Measurements from ENCODE around the gene GAP43.
"Not testable (repeated sequence)": the region's sequence is repeated elsewhere in the genome, so short reads cannot be mapped to it uniquely, and the experiment has no call there.

The GAP43 gene

GRCh38 chr3:115712871-115713270 is 89.6 kb downstream of the GAP43 start:
- no peak for DNase-seq
- Mint-ChIP-seq H3K9me3 (no peaks in the 10 kb centered on the region), H3K27ac (no peak overlapping the region), H3K27me3 (peaks cover 14% of the 10 kb centered on the region), H3K4me1 (ENCODE audit: low read depth) (no peaks in the 10 kb centered on the region), H3K4me3 (no peak overlapping the region), H3K36me3 (ENCODE audit: low read depth) (no peaks in the 10 kb centered on the region)

- Mint-ChIP-seq H3K36me3 (ENCODE audit: low read depth) (no peaks in the 10 kb centered on the region), H3K27ac (no peak overlapping the region), H3K4me1 (ENCODE audit: low read depth) (no peaks in the 10 kb centered on the region), H3K9me3 (no peaks in the 10 kb centered on the region), H3K27me3 (peaks cover 14% of the 10 kb centered on the region), H3K4me3 (no peak overlapping the region)
- no peak for DNase-seq
These were observed 90.0 kb downstream of the GAP43 start for GRCh38 chr3:115713284-115713683.

GRCh38 chr3:115715241-115715745 is 92.0 kb downstream of the GAP43 start:
- Mint-ChIP-seq H3K4me1 (ENCODE audit: low read depth) (no peaks in the 10 kb centered on the region), H3K9me3 (no peaks in the 10 kb centered on the region), H3K4me3 (no peak overlapping the region), H3K27me3 (peaks cover 17% of the 10 kb centered on the region), H3K27ac (no peak overlapping the region), H3K36me3 (ENCODE audit: low read depth) (no peaks in the 10 kb centered on the region)
- no peak for DNase-seq

- no peak overlapping the region for H3K4me3 Mint-ChIP-seq
- no peaks in the 10 kb centered on the region for H3K36me3 Mint-ChIP-seq (ENCODE audit: low read depth)
- no peak for DNase-seq
- no peaks in the 10 kb centered on the region for H3K4me1 Mint-ChIP-seq (ENCODE audit: low read depth)
- H3K27ac Mint-ChIP-seq: no peak overlapping the region
- no peaks in the 10 kb centered on the region for H3K9me3 Mint-ChIP-seq
- peaks cover 23% of the 10 kb centered on the region for H3K27me3 Mint-ChIP-seq
These were observed 97.7 kb downstream of the GAP43 start for GRCh38 chr3:115720983-115721382.

- no peaks in the 10 kb centered on the region for H3K9me3 Mint-ChIP-seq
- peaks cover 8% of the 10 kb centered on the region for H3K27me3 Mint-ChIP-seq
- H3K36me3 Mint-ChIP-seq (ENCODE audit: low read depth): no peaks in the 10 kb centered on the region
- DNase-seq: no peak
- no peak overlapping the region for H3K27ac Mint-ChIP-seq
- no peak overlapping the region for H3K4me3 Mint-ChIP-seq
- peaks cover 2% of the 10 kb centered on the region for H3K4me1 Mint-ChIP-seq (ENCODE audit: low read depth)
These were observed 102.5 kb downstream of the GAP43 start for GRCh38 chr3:115725800-115726199.

- H3K27me3 Mint-ChIP-seq: peaks cover 4% of the 10 kb centered on the region
- no peak overlapping the region for H3K27ac Mint-ChIP-seq
- peaks cover 2% of the 10 kb centered on the region for H3K4me1 Mint-ChIP-seq (ENCODE audit: low read depth)
- no peaks in the 10 kb centered on the region for H3K9me3 Mint-ChIP-seq
- no peak for DNase-seq
- H3K36me3 Mint-ChIP-seq (ENCODE audit: low read depth): no peaks in the 10 kb centered on the region
- H3K4me3 Mint-ChIP-seq: no peak overlapping the region
These were observed 103.8 kb downstream of the GAP43 start for GRCh38 chr3:115727135-115727534.

GRCh38 chr3:115728013-115728412 is 104.7 kb downstream of the GAP43 start:
- Mint-ChIP-seq H3K4me1 (ENCODE audit: low read depth) (peaks cover 2% of the 10 kb centered on the region), H3K9me3 (no peaks in the 10 kb centered on the region), H3K27me3 (peaks cover 4% of the 10 kb centered on the region), H3K27ac (no peak overlapping the region), H3K36me3 (ENCODE audit: low read depth) (no peaks in the 10 kb centered on the region), H3K4me3 (no peak overlapping the region)
- DNase-seq: no peak

DNA sequence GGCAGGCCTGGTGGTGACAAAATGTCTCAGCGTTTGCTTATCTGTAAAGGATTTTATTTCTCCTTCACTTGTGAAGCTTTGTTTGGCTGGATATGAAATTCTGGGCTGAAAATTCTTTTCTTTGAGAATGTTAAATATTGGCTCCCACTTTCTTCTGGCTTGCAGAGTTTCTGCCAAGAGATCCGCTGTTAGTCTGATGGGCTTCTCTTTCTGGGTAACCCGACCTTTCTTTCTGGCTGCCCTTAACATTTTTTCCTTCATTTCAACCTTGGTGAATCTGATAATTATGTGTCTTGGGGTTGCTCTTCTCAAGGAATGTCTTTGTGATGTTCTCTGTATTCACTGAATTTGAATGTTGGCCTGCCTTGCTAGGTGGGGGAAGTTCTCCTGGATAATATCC is 113.0 kb downstream of the GAP43 start:
- DNase-seq; H3K4me1 Mint-ChIP-seq (ENCODE audit: low read depth); H3K9me3 Mint-ChIP-seq; H3K4me3 Mint-ChIP-seq; H3K36me3 Mint-ChIP-seq (ENCODE audit: low read depth); H3K27ac Mint-ChIP-seq: not testable (repeated sequence)
- peaks cover 26% of the 10 kb centered on the region for H3K27me3 Mint-ChIP-seq

DNA sequence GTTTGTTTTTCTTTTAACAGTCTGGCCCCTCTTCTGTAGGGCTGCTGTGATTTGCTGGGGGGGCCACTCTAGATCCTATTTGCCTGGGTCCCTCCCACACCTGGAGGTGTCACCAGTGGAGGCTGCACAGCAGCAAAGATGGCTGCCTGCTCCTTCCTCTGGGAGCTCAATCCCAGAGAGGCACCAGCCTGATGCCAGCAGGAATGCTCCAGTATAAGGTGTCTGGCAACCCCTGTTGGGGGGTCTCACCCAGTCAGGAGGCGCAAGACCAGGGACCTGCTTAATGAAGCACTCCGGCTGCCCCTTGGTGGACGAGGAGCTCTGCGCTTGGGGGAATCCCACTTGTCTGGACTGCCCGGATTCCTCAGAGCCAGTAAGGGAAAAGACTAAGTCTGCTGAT is 118.3 kb downstream of the GAP43 start:
- Mint-ChIP-seq H3K4me3 (no peak overlapping the region), H3K27ac (no peak overlapping the region), H3K36me3 (ENCODE audit: low read depth) (no peaks in the 10 kb centered on the region), H3K27me3 (peaks cover 51% of the 10 kb centered on the region), H3K9me3 (peaks cover 9% of the 10 kb centered on the region), H3K4me1 (ENCODE audit: low read depth) (no peaks in the 10 kb centered on the region)
- no peak for DNase-seq

DNA sequence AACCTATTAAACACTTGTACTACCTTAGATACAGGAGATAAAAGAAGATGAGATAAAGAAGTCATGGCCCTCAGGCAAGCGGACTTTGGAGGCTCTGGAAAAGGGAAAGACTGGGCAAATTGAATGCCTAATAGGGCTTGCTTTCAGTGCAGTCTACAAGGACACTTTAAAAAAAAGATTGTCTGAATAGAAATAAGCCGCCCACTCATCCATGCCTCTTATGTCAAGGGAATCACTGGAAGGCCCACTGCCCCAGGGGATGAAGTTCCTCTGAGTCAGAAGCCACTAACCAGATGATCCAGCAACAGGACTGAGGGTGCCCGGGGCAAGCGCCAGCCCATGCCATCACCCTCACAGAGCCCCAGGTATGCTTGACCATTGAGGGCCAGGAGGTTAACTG is 121.2 kb downstream of the GAP43 start:
- not testable (repeated sequence) for H3K4me3 Mint-ChIP-seq; H3K9me3 Mint-ChIP-seq; DNase-seq; H3K4me1 Mint-ChIP-seq (ENCODE audit: low read depth); H3K27ac Mint-ChIP-seq; H3K36me3 Mint-ChIP-seq (ENCODE audit: low read depth)
- peaks cover 56% of the 10 kb centered on the region for H3K27me3 Mint-ChIP-seq

GRCh38 chr3:115752978-115753377 is 129.7 kb downstream of the GAP43 start:
- H3K4me1 Mint-ChIP-seq (ENCODE audit: low read depth); H3K27ac Mint-ChIP-seq; H3K36me3 Mint-ChIP-seq (ENCODE audit: low read depth); H3K9me3 Mint-ChIP-seq; H3K4me3 Mint-ChIP-seq; DNase-seq: not testable (repeated sequence)
- H3K27me3 Mint-ChIP-seq: peaks cover 36% of the 10 kb centered on the region

DNA sequence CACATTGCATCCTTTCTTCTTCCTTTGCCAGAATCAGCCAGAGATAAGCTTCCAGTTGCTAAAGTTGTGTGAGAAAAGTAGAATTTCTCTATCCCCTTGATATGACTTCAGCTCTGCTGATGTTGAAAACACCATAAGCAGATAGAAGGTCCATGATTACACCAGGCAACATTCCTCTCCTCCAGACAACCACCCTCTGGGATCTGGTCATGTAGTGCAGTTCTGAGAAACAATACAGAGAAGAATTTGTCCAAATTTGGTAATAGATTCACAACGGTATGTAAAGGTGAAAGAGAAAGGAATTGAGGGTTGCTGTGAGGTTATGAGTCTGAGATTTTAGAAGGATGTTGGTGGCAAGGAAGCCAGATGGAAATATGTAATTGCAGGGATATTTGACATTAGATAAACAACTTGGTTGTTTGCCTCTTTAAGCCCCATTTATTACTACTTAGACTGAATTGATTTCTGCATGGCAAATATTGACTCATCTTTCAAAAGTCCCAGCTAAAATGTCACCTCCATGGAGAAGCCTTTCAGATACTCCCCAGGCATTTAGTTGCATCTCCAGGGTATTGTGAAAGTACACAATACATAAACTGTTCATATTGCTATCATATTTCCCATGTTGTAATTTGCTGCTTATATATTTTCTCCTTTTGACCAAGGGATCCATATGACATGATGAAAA is 134.9 kb downstream of the GAP43 start:
- H3K9me3 Mint-ChIP-seq: no peaks in the 10 kb centered on the region
- H3K36me3 Mint-ChIP-seq (ENCODE audit: low read depth): no peaks in the 10 kb centered on the region
- no peak overlapping the region for H3K4me3 Mint-ChIP-seq
- peaks cover 8% of the 10 kb centered on the region for H3K27me3 Mint-ChIP-seq
- H3K27ac Mint-ChIP-seq: no peak overlapping the region
- H3K4me1 Mint-ChIP-seq (ENCODE audit: low read depth): no peaks in the 10 kb centered on the region
- no peak for DNase-seq

GRCh38 chr3:115760716-115761115 is 137.4 kb downstream of the GAP43 start:
- no peaks in the 10 kb centered on the region for H3K36me3 Mint-ChIP-seq (ENCODE audit: low read depth)
- no peaks in the 10 kb centered on the region for H3K9me3 Mint-ChIP-seq
- peaks cover 6% of the 10 kb centered on the region for H3K27me3 Mint-ChIP-seq
- no peak for DNase-seq
- H3K4me1 Mint-ChIP-seq (ENCODE audit: low read depth): no peaks in the 10 kb centered on the region
- no peak overlapping the region for H3K27ac Mint-ChIP-seq
- no peak overlapping the region for H3K4me3 Mint-ChIP-seq

DNA sequence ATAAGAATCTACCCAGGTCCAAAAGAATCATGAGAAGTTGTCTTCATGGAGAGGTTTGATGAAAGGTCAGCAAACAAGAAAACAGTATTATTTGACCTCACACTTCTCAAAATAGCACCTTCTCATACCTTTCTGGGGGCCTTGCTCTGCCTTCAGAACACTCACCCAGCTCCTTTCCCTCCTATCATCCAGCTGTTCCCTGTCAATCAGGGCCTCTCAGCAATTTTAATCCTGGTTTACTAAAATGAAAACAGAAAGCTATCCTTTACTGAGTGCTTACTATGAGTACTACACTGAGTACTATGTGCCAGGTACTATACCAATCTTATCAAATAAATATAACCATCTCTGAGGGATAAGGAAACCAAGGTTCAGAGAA is 138.6 kb downstream of the GAP43 start:
- Mint-ChIP-seq H3K27ac (no peak overlapping the region), H3K27me3 (peaks cover 10% of the 10 kb centered on the region)
- DNase-seq: no peak

GRCh38 chr3:115766587-115767482 is 143.5 kb downstream of the GAP43 start:
- H3K4me1 Mint-ChIP-seq (ENCODE audit: low read depth): no peaks in the 10 kb centered on the region
- H3K27me3 Mint-ChIP-seq: peaks cover 8% of the 10 kb centered on the region
- no peak overlapping the region for H3K4me3 Mint-ChIP-seq
- H3K36me3 Mint-ChIP-seq (ENCODE audit: low read depth): no peaks in the 10 kb centered on the region
- no peak for DNase-seq
- H3K27ac Mint-ChIP-seq: no peak overlapping the region
- no peaks in the 10 kb centered on the region for H3K9me3 Mint-ChIP-seq

More for the DNA sequence above, 138.6 kb downstream of the GAP43 start:
- Mint-ChIP-seq H3K36me3 (ENCODE audit: low read depth) (no peaks in the 10 kb centered on the region), H3K4me1 (ENCODE audit: low read depth) (no peaks in the 10 kb centered on the region), H3K9me3 (no peaks in the 10 kb centered on the region), H3K4me3 (no peak overlapping the region)

All from activated T-cell treated with anti-CD3 and anti-CD28 coated beads, Interleukin-2, amount 50 U/mL, for 24 hours (primary cell).